Type B pancreatic cell (in vitro differentiated cells): Measurements from ENCODE around the gene ENOX1. TPM values are rescaled to one million over a fixed set of nuclear protein-coding genes. Genes with fewer than 3 reads are reported as not detected.

Experiments
- DNase-seq: peaks from one replicate; pipeline ENCODE4 v3.0.0; 2021; ENCODE audit warnings: mixed read lengths; ENCODE audit not compliant: unreplicated experiment; ENCODE audit errors: extremely low spot score
- H3K27ac Mint-ChIP-seq: 2 replicates; pipeline ENCODE4 v1.8.0; 2021; ENCODE audit warnings: mild to moderate bottlenecking, mixed read lengths
- H3K27me3 Mint-ChIP-seq: 2 replicates; pipeline ENCODE4 v1.8.0; 2021; ENCODE audit warnings: mixed read lengths
- H3K36me3 Mint-ChIP-seq: 2 replicates; pipeline ENCODE4 v1.8.0; 2021; ENCODE audit warnings: mixed read lengths
- H3K4me1 Mint-ChIP-seq: one replicate; pipeline ENCODE4 v1.8.0; 2021; ENCODE audit warnings: mixed read lengths; ENCODE audit not compliant: unreplicated experiment
- H3K4me3 Mint-ChIP-seq: 2 replicates; pipeline ENCODE4 v1.8.0; 2021; ENCODE audit warnings: mild to moderate bottlenecking, mixed read lengths
- H3K9me3 Mint-ChIP-seq: 2 replicates; pipeline ENCODE4 v1.8.0; 2021; ENCODE audit warnings: mixed read lengths
- total RNA-seq: library from RNA; stranded (reverse); gene quantifications from 2 replicates; pipeline ENCODE4 v1.2.1, GENCODE V29; 2021; ENCODE audit warnings: low replicate concordance
- TF ChIP-seq, protein P1 (sequence below): fragments of 200-600 bp; sonication (generic); conservative IDR thresholded peaks from 2 replicates; pipeline ENCODE4 v1.5.0; 2021; ENCODE audit warnings: antibody characterized with exemption, mild to moderate bottlenecking

The ENOX1 gene
- total RNA-seq, 1 donor from 2014 or later, result 7.5 TPM

DNA sequence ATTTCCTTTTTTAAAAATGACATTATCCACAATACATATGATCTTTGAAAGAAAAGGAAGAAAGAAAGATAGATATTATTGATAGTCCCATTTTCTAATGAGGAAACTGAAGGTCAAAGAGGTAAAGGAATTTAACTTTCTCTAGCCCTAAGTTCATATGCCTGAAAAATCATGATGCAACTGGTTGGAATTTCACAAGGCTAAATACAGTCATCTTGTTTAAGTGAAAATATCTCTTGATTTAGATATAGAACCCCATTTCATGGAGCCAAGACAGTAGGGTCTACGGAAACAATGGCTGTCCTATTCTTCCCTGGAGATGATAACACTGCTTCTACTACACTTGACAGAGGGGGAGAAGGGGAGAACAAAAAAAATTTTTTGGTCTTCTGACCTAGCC, 397.2 kb downstream of the ENOX1 start:
- TF ChIP-seq, protein P1, sequence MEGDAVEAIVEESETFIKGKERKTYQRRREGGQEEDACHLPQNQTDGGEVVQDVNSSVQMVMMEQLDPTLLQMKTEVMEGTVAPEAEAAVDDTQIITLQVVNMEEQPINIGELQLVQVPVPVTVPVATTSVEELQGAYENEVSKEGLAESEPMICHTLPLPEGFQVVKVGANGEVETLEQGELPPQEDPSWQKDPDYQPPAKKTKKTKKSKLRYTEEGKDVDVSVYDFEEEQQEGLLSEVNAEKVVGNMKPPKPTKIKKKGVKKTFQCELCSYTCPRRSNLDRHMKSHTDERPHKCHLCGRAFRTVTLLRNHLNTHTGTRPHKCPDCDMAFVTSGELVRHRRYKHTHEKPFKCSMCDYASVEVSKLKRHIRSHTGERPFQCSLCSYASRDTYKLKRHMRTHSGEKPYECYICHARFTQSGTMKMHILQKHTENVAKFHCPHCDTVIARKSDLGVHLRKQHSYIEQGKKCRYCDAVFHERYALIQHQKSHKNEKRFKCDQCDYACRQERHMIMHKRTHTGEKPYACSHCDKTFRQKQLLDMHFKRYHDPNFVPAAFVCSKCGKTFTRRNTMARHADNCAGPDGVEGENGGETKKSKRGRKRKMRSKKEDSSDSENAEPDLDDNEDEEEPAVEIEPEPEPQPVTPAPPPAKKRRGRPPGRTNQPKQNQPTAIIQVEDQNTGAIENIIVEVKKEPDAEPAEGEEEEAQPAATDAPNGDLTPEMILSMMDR, result no peak
- peaks cover 19% of the 10 kb centered on the region for H3K4me1 Mint-ChIP-seq
- H3K27me3 Mint-ChIP-seq, result no peaks in the 10 kb centered on the region
- no peak overlapping the region for H3K27ac Mint-ChIP-seq
- no peaks in the 10 kb centered on the region for H3K36me3 Mint-ChIP-seq
- H3K4me3 Mint-ChIP-seq, result no peak overlapping the region
- no peaks in the 10 kb centered on the region for H3K9me3 Mint-ChIP-seq
- DNase-seq, result no peak

DNA sequence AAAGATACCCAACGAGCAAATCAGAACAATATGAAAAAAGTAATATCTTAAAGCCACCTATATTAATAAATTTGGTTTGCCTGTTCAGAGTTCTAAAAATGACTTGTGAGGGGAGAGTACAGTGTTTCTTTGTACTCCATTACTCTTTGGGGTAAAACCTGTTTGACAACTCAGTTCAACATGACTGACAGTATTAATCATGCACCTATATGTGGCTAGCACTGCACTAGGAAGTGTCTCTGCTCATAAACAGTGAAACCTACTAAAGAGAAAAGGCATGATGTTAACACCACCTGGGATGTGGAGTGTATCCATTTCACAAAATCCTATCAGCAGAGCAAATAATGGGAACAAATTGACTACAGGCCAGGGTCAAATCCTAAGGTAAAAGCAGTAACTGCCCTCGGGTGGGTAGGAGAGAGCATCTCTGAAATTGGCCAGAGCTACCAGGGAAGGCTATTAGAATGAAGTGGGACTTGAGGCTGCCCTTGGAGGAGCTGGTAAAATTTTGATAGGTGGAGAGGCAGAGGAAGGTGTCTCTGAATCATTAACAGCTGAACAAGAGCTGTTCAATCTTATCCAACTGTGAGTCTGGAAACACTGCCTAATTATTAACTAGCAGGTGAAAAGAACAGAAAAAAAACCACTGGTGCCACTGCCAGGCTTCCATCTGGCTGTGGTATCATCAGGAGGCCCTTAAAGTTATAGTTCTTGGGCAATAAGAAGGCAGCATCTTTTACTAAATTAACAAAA, 398.3 kb downstream of the ENOX1 start:
- H3K36me3 Mint-ChIP-seq, result no peaks in the 10 kb centered on the region
- H3K4me1 Mint-ChIP-seq, result peaks cover 26% of the 10 kb centered on the region
- peak overlapping the region; percentile 79 for H3K27ac Mint-ChIP-seq
- TF ChIP-seq, protein P1, result no peak
- H3K27me3 Mint-ChIP-seq, result no peaks in the 10 kb centered on the region
- no peak for DNase-seq
- H3K4me3 Mint-ChIP-seq, result peak overlapping the region; percentile 60
- H3K9me3 Mint-ChIP-seq, result no peaks in the 10 kb centered on the region

DNA sequence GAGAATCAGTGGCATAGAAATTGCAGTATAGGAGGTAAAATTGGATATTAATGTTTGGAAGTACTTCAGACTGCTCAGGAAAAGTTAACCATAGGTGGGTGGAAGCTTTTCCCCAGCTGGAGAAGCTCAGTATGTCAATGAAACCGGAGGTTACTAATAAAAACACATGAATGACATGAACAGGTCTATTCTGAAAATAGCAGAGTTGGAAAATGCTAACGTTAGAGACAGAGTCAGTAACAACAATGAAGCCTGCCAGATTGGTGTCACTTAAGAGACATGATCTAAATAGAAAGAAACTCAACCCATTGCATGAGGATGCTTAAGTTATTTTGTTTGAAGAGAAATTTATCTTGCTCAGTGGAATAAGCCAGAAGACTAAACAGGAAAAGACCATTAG, 398.9 kb downstream of the ENOX1 start:
- TF ChIP-seq, protein P1, result no peak

DNA sequence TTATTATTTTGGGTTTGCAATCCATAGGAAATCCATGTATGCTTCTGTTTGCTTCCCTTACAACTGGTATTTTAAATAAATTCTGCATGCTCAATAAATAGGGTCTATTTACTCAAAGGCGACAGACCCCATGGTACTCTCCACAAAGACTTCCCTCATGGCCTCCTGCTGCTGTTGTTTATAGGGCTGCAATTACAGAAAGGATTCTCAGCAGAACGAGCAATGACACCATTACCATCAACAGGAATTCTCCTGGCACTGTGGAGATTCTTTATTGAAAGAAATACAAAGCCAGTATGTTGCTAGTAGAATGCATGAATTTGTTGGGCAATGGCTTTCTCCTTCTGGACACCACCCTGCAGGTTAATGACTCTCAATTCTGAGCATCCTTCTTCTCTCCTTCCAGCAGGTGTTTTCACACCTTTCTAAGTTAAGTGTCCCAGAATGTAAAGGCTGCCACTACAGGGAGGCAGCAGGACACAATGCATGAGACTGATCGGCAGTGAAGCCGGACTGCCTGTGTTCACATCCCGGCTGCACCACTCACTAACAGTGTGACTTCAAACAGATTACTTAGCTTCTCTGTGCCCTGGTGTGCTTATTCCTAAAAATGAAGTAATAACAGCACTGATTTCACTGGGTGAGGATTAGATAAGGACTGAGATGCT, 403.1 kb downstream of the ENOX1 start:
- Mint-ChIP-seq H3K27me3 (no peaks in the 10 kb centered on the region), H3K9me3 (no peaks in the 10 kb centered on the region), H3K4me1 (peaks cover 27% of the 10 kb centered on the region), H3K27ac (no peak overlapping the region), H3K36me3 (no peaks in the 10 kb centered on the region), H3K4me3 (no peak overlapping the region)
- no peak for DNase-seq
- TF ChIP-seq, protein P1, result no peak

More for the DNA sequence above, 398.9 kb downstream of the ENOX1 start:
- H3K4me3 Mint-ChIP-seq, result peak overlapping the region; percentile 60
- no peaks in the 10 kb centered on the region for H3K27me3 Mint-ChIP-seq
- no peak for DNase-seq
- H3K36me3 Mint-ChIP-seq, result no peaks in the 10 kb centered on the region
- peaks cover 28% of the 10 kb centered on the region for H3K4me1 Mint-ChIP-seq
- peak overlapping the region; percentile 79 for H3K27ac Mint-ChIP-seq
- no peaks in the 10 kb centered on the region for H3K9me3 Mint-ChIP-seq

DNA sequence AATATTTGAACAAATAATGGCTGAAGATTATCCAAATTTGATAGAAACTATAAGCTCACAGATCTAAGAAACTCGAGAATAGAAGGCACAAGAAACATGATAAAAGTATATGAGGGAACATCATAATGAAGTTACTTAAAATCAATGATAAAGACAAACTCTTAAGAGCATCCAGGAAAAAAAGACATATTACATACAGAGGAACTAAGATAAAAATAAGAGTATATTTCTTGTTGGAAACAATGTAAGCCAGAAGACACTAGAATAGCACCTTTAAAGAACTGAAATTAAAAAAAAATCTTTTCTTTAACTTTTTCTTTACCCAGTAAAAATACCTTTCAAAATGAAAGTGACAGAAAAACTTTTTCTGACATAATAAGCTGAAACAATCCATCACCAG, 407.0 kb downstream of the ENOX1 start:
- no peak for DNase-seq
- Mint-ChIP-seq H3K4me1 (peaks cover 18% of the 10 kb centered on the region), H3K27ac (no peak overlapping the region), H3K27me3 (no peaks in the 10 kb centered on the region), H3K9me3 (no peaks in the 10 kb centered on the region), H3K36me3 (peaks cover 4% of the 10 kb centered on the region), H3K4me3 (no peak overlapping the region)
- TF ChIP-seq, protein P1, result no peak
